ENCODE measurements around the gene LPP. TPM values are rescaled to one million over a fixed set of nuclear protein-coding genes. Genes with fewer than 3 reads are reported as not detected.

The LPP gene
- total RNA-seq, 1 donor from 2014 or later = 184 TPM

DNA sequence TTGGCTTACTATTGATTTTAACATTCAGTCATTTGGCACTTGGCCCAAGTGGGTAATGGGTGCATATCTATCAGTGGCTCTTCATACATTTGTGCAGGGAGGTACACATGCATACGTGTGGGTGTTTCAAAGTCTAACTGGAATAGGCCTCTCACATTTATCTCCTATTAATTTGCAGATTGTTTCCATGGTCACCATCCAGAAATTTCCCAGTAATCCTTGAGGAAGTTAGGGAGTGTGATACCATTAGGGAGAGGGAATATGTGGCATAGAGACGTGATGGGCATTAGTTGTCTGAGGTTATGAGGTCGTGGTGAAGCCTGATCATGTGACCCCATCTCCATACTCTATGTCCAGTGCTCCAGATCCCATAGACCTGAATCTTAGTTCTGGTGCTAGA lies 102.8 kb downstream of the LPP start:
- Mint-ChIP-seq H3K36me3 (ENCODE audit: unreplicated experiment) (peaks cover 10% of the 10 kb centered on the region), H3K27me3 (ENCODE audit: unreplicated experiment) (no peaks in the 10 kb centered on the region), H3K27ac (ENCODE audit: unreplicated experiment) (no peak overlapping the region), H3K4me3 (ENCODE audit: unreplicated experiment) (no peak overlapping the region), H3K9me3 (ENCODE audit: unreplicated experiment) (no peaks in the 10 kb centered on the region), H3K4me1 (ENCODE audit: unreplicated experiment) (peaks cover 52% of the 10 kb centered on the region)
- TF ChIP-seq, protein P1, sequence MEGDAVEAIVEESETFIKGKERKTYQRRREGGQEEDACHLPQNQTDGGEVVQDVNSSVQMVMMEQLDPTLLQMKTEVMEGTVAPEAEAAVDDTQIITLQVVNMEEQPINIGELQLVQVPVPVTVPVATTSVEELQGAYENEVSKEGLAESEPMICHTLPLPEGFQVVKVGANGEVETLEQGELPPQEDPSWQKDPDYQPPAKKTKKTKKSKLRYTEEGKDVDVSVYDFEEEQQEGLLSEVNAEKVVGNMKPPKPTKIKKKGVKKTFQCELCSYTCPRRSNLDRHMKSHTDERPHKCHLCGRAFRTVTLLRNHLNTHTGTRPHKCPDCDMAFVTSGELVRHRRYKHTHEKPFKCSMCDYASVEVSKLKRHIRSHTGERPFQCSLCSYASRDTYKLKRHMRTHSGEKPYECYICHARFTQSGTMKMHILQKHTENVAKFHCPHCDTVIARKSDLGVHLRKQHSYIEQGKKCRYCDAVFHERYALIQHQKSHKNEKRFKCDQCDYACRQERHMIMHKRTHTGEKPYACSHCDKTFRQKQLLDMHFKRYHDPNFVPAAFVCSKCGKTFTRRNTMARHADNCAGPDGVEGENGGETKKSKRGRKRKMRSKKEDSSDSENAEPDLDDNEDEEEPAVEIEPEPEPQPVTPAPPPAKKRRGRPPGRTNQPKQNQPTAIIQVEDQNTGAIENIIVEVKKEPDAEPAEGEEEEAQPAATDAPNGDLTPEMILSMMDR (IDR thresholded peaks at IDR 0.05) = no peak
- DNase-seq (ENCODE audit: extremely low spot score, unreplicated experiment) = no peak

DNA sequence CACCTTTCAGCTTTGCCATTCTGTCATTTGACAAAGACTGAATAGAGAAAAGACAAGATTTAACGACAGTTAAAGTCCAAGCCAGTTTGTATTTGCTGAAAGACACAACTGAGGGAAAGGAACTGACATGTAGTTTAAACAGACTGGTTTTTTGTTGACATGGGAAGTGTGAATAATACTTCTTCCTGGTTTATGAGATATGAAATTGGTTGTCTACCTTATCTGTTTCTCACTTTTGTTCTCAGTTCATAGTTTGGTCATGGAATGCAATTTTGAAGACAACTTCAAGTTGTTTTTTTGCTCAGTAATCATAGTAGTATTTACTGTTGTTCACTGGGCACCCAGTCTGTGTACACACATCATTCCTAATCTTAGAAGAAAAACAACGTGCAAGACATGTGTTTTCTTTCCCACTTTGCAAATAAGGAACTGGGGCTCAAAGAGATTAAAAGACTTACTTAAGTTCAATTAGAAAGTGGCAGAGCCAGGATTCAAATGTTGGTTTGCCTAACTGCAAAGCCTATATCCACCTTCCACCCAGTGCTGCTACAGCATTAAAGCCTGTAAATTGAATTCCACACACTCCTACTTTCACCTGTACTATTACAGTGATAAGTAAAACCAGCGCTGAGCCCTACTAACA lies 103.5 kb downstream of the LPP start:
- TF ChIP-seq, protein P1 (IDR thresholded peaks at IDR 0.05) = no peak
- no peak overlapping the region for H3K4me3 Mint-ChIP-seq (ENCODE audit: unreplicated experiment)
- DNase-seq (ENCODE audit: extremely low spot score, unreplicated experiment) = no peak
- H3K27me3 Mint-ChIP-seq (ENCODE audit: unreplicated experiment) = no peaks in the 10 kb centered on the region
- no peaks in the 10 kb centered on the region for H3K9me3 Mint-ChIP-seq (ENCODE audit: unreplicated experiment)
- peaks cover 7% of the 10 kb centered on the region for H3K36me3 Mint-ChIP-seq (ENCODE audit: unreplicated experiment)
- H3K4me1 Mint-ChIP-seq (ENCODE audit: unreplicated experiment) = peaks cover 52% of the 10 kb centered on the region
- H3K27ac Mint-ChIP-seq (ENCODE audit: unreplicated experiment) = peak overlapping the region; percentile 72

DNA sequence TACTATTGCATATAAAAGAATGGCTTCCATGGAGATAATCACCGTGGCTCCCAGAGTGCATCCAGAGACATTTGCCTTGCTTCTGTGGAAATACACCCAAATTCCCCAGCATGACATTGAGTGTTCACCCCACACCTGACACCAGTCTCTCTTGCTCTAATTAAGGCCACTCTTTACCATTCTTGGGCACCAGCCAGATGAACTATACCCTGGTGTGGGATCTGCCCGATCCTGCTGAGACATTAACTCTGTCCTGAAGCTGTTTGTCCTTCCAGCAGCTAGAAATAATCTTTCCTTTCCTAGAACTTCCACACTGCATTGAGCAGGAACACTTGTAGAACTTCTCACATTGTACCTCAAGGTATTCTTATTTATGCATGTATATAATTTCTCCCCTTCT lies 105.2 kb downstream of the LPP start:
- Mint-ChIP-seq H3K27me3 (ENCODE audit: unreplicated experiment) (no peaks in the 10 kb centered on the region), H3K4me3 (ENCODE audit: unreplicated experiment) (no peak overlapping the region), H3K9me3 (ENCODE audit: unreplicated experiment) (no peaks in the 10 kb centered on the region), H3K4me1 (ENCODE audit: unreplicated experiment) (peaks cover 47% of the 10 kb centered on the region), H3K27ac (ENCODE audit: unreplicated experiment) (peak overlapping the region; percentile 72), H3K36me3 (ENCODE audit: unreplicated experiment) (no peaks in the 10 kb centered on the region)
- DNase-seq (ENCODE audit: extremely low spot score, unreplicated experiment) = no peak
- TF ChIP-seq, protein P1 (IDR thresholded peaks at IDR 0.05) = no peak

DNA sequence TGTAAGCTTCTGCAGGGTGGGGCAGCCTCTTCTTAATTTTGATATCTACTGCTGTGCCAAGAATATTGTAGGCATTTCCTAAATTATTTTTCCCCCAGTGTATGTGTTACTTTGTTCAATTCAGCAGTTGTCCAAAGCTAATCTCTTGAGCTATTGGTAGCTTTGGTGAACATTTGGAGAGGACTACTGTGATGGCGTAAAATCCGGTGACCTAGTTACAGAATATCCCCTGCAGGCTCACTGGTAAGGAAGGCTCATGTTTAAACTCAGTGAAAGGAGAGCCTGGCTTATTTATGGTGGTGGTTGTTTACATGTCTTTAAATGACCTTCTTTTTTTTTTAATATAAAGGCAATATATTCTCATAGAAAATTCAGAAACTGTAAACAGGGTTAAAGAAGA lies 105.6 kb downstream of the LPP start:
- Mint-ChIP-seq H3K27me3 (ENCODE audit: unreplicated experiment) (no peaks in the 10 kb centered on the region), H3K36me3 (ENCODE audit: unreplicated experiment) (no peaks in the 10 kb centered on the region), H3K4me1 (ENCODE audit: unreplicated experiment) (peaks cover 43% of the 10 kb centered on the region), H3K9me3 (ENCODE audit: unreplicated experiment) (no peaks in the 10 kb centered on the region), H3K27ac (ENCODE audit: unreplicated experiment) (peak overlapping the region; percentile 72), H3K4me3 (ENCODE audit: unreplicated experiment) (no peak overlapping the region)
- no peak for DNase-seq (ENCODE audit: extremely low spot score, unreplicated experiment)
- TF ChIP-seq, protein P1 (IDR thresholded peaks at IDR 0.05) = no peak

DNA sequence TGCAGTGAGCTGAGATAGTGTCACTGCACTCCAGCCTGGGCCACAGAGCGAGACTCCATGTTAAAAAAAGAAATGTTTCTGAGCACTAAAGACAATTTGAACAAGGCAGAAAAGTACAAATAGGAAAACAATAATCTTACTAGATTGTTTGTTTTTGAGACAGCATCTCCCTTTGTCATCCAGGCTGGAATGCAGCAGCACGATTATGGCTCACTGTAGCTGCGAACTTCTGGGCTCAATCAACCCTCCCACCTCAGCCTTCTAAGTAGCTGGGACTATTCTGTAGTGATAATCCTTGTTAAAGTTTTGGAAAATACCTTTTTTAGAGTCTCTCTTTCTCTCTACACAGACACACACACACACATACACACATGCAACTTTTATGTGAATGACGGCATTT lies 107.1 kb downstream of the LPP start:
- peak overlapping the region; percentile 75 for H3K27ac Mint-ChIP-seq (ENCODE audit: unreplicated experiment)
- H3K36me3 Mint-ChIP-seq (ENCODE audit: unreplicated experiment) = no peaks in the 10 kb centered on the region
- H3K27me3 Mint-ChIP-seq (ENCODE audit: unreplicated experiment) = no peaks in the 10 kb centered on the region
- peaks cover 40% of the 10 kb centered on the region for H3K4me1 Mint-ChIP-seq (ENCODE audit: unreplicated experiment)
- H3K9me3 Mint-ChIP-seq (ENCODE audit: unreplicated experiment) = no peaks in the 10 kb centered on the region
- H3K4me3 Mint-ChIP-seq (ENCODE audit: unreplicated experiment) = no peak overlapping the region
- TF ChIP-seq, protein P1 (IDR thresholded peaks at IDR 0.05) = no peak
- no peak for DNase-seq (ENCODE audit: extremely low spot score, unreplicated experiment)

Measured in osteocyte (in vitro differentiated cells).